ENCODE results near the gene FGD5.

FGD5 gene

GRCh38 chr3:14935592-14936345 lies 117.0 kb downstream of the FGD5 start:
- no peak for TF ChIP-seq CTCF (IDR thresholded peaks at IDR 0.05; ENCODE audit: low read depth, low read length, missing control alignments)

DNA sequence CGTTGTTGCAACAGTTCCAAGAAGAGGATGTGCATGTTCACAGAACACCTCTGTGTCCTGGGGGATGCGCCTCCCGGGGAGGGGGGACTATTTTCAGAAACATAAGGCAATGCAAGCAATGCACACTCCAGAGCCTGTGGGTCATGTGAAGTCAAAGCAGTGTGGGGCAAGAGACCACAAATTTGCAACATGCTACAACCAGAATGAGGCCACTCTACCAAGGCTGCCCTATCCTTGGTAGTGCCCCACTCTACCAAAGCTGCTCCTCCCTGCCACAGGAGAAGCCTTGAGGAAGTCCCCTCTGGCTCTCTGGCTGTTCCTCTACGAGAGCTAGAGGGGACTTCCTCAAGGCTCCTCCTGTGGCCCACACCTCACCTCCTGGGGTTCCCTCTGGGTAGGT lies 120.2 kb downstream of the FGD5 start:
- TF ChIP-seq CTCF (IDR thresholded peaks at IDR 0.05; ENCODE audit: low read depth, low read length, missing control alignments), result no peak
- H3K4me3 ChIP-seq (ENCODE audit: low read depth, low read length), result no peak overlapping the region
- DNase-seq (ENCODE audit: low read depth), result no peak

More at GRCh38 chr3:14935592-14936345, 117.0 kb downstream of the FGD5 start:
- DNase-seq (ENCODE audit: low read depth), result no peak
- H3K4me3 ChIP-seq (ENCODE audit: low read depth, low read length), result no peak overlapping the region

- no peak for DNase-seq (ENCODE audit: low read depth)
- no peak for TF ChIP-seq CTCF (IDR thresholded peaks at IDR 0.05; ENCODE audit: low read depth, low read length, missing control alignments)
- no peak overlapping the region for H3K4me3 ChIP-seq (ENCODE audit: low read depth, low read length)
These were observed 123.1 kb downstream of the FGD5 start for GRCh38 chr3:14941871-14942270.

GRCh38 chr3:14943042-14943441 lies 124.3 kb downstream of the FGD5 start:
- no peak for TF ChIP-seq CTCF (IDR thresholded peaks at IDR 0.05; ENCODE audit: low read depth, low read length, missing control alignments)
- DNase-seq (ENCODE audit: low read depth), result no peak
- H3K4me3 ChIP-seq (ENCODE audit: low read depth, low read length), result no peak overlapping the region

DNA sequence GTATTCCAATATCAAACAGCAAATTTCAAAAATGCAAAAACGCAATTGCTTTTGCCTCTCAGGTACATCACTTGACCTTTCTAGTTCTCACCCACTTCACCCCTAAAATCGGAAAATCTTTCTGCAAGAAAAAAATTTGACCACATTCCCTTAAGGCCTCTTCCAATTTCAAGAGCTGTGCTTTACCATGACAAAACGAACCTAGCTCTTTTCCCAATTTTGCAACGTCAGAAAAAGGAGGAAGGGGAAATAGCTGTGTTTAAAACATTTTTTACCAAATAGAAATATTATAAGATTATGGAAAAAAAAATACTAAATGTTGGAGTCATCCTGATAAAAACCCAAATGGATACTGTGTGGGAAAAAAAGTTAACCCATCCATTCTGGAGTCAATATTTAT lies 127.5 kb downstream of the FGD5 start:
- no peak for TF ChIP-seq CTCF (IDR thresholded peaks at IDR 0.05; ENCODE audit: low read depth, low read length, missing control alignments)
- peak overlapping the region; percentile 83 for H3K4me3 ChIP-seq (ENCODE audit: low read depth, low read length)
- no peak for DNase-seq (ENCODE audit: low read depth)

DNA sequence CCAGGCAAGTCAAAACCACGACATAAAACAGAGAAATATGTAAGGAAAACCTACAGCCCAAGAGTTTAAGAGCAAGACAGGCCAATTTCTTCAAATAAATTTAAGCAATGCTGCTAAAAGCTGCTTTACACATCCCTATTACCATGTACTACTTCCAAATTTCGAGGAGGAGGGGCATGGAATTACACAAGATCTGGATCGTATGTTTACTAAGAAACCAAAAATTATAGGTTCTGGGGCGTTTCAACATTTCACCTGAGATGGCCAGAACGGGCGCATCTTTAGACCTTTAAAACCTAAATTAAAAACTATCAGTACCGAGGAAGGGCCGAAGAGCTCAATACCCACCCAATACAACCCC lies 128.0 kb downstream of the FGD5 start:
- no peak for DNase-seq (ENCODE audit: low read depth)

More for the DNA sequence above, 128.0 kb downstream of the FGD5 start:
- no peak for TF ChIP-seq CTCF (IDR thresholded peaks at IDR 0.05; ENCODE audit: low read depth, low read length, missing control alignments)
- peak overlapping the region; percentile 83 for H3K4me3 ChIP-seq (ENCODE audit: low read depth, low read length)
